Stimulated activated CD8-positive, alpha-beta memory T cell treated with anti-CD3 and anti-CD28 coated beads, Interleukin-7, amount 100 ng/mL, for 24 hours (primary cell): ENCODE results near the gene NDUFA11.

ENCODE experiments used
- DNase-seq: peaks from one replicate; pipeline ENCODE4 v3.0.0-alpha.2; 2020; ENCODE audit warnings: low read depth

NDUFA11 gene

GRCh38 chr19:5932609-5933262 lies 29.1 kb upstream of the NDUFA11 start:
- no peak for DNase-seq

- no peak for DNase-seq
Observed at GRCh38 chr19:5932146-5932545, 28.6 kb upstream of the NDUFA11 start.

- no peak for DNase-seq
Observed at GRCh38 chr19:5931251-5931650, 27.7 kb upstream of the NDUFA11 start.

GRCh38 chr19:5929625-5930024 lies 26.0 kb upstream of the NDUFA11 start:
- DNase-seq: no peak

GRCh38 chr19:5929179-5929578 lies 25.6 kb upstream of the NDUFA11 start:
- DNase-seq: no peak

GRCh38 chr19:5927441-5927821 lies 23.8 kb upstream of the NDUFA11 start:
- DNase-seq: no peak

GRCh38 chr19:5926641-5927440 lies 23.3 kb upstream of the NDUFA11 start:
- DNase-seq: no peak

GRCh38 chr19:5925830-5926427 lies 22.3 kb upstream of the NDUFA11 start:
- no peak for DNase-seq

GRCh38 chr19:5923356-5923755 lies 19.8 kb upstream of the NDUFA11 start:
- no peak for DNase-seq

GRCh38 chr19:5922161-5922545 lies 18.6 kb upstream of the NDUFA11 start:
- DNase-seq: no peak

- no peak for DNase-seq
Observed at GRCh38 chr19:5921516-5922160, 18.0 kb upstream of the NDUFA11 start.

- no peak for DNase-seq
Observed at GRCh38 chr19:5918463-5919079, 15.0 kb upstream of the NDUFA11 start.

GRCh38 chr19:5917431-5918107 lies 14.0 kb upstream of the NDUFA11 start:
- no peak for DNase-seq

GRCh38 chr19:5916181-5916708 lies 12.7 kb upstream of the NDUFA11 start:
- no peak for DNase-seq

- no peak for DNase-seq
Observed at GRCh38 chr19:5915782-5916165, 12.2 kb upstream of the NDUFA11 start.

GRCh38 chr19:5914946-5915781 lies 11.6 kb upstream of the NDUFA11 start:
- DNase-seq: no peak

GRCh38 chr19:5914358-5914774 lies 10.8 kb upstream of the NDUFA11 start:
- no peak for DNase-seq

GRCh38 chr19:5913739-5914357 lies 10.3 kb upstream of the NDUFA11 start, which contains the start of gene CAPS:
CAPS (plus strand) TSS chr19:5914254; CDS start chr19:5914407, 153 bp downstream.
- DNase-seq: no peak

- DNase-seq: no peak
Observed at GRCh38 chr19:5911366-5911765, 7.8 kb upstream of the NDUFA11 start.

GRCh38 chr19:5910638-5910907 lies 7.0 kb upstream of the NDUFA11 start:
- DNase-seq: no peak
